Right lung (tissue), 5 donors: ENCODE measurements around the gene CALY. TPM values are rescaled to one million over a fixed set of nuclear protein-coding genes. Genes with fewer than 3 reads are reported as not detected.
"Not testable (repeated sequence)": the region's sequence is repeated elsewhere in the genome, so short reads cannot be mapped to it uniquely, and the experiment has no call there.

Experiments used
- DNase-seq, 2 donors: peaks; one replicate each; pipeline ENCODE4 v3.0.0-alpha.2; 2013
- polyA plus RNA-seq, 5 donors: library from polyadenylated mRNA; unstranded; fragments of 120-200 nt; gene quantifications; one replicate each; pipeline versions ENCODE4 v1.2.1 to v1.2.3, GENCODE V29; 2013; ENCODE audit warnings: inconsistent platforms in 1 of 5, low replicate concordance in 1 of 5; ENCODE audit not compliant: insufficient read length in 5 of 5, insufficient read depth in 1 of 5

Gene CALY
- polyA plus RNA-seq, 5 donors: 0.29 to 0.31 (median 0.31) TPM; not detected in 2

DNA sequence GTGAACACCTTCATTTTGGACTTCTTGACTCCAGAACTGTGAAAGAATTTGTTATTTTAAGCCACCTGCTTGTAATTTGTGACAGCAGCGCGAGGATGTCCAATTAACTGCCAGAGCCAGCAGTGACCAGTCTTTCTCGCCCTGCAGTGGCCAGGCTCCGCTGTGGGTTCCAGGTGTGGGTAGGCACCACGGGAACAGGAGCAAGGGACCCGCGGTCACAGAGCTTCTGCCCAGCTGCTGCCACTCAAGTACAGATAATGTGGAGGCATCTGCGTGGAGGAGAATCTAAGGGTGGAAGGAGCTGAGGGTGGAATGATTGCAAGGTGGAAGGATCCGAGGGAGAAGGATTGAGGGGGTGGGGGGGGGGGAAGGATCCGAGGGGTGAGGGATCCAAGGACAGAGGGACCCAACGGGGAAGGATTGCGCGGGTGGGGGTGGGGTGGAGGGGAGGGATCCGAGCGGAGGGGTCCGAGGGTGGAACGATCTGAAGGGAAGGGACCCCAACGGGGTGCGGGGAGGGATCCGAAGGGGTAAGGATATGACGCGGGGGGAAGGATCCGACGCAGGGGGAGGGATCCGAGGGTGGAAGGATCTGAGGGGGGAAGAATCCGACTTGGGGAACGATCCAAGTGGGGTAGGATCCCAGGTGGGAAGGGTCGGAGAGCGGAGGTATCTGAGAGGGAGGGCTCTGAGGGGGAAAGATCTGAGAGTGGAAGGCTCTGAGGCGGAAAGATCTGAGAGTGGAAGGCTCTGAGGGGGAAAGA is 3.6 kb downstream of the CALY start:
- no peak for DNase-seq

DNA sequence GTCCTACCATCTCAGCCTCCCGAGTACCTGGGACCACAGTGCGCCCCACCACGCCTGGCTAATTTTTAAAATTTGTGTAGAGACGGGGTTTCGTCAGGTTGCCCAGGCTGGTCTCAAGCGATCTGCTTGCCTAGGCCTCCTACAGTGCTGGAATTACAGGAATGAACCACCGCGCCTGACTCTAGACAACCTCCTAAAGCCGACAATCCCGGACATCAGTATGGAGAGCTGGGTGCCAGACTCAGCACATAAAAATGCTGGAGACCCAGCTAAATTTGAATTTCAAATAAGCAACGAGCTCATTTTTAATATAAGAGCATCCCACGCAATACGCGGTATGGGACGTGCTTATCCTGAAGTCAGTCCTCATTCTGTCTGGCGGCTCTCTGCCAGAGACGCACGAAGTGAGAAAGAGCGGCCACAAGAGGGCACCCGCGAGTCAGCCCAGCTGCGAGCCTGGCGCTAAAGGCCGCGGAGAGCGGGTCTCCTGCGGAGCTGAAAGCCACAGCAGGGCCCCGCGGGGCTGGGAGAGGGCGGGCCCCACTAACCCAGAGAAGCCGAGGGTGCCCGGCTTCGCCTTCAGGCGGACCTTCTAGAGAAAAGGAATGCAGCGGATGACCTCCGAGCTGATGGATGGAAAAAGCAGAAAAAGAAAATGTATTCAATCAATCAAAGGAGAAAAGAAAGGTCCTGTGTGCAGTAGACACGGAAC is 7.0 kb downstream of the CALY start:
- peak; percentile 80 to 83 for DNase-seq

DNA sequence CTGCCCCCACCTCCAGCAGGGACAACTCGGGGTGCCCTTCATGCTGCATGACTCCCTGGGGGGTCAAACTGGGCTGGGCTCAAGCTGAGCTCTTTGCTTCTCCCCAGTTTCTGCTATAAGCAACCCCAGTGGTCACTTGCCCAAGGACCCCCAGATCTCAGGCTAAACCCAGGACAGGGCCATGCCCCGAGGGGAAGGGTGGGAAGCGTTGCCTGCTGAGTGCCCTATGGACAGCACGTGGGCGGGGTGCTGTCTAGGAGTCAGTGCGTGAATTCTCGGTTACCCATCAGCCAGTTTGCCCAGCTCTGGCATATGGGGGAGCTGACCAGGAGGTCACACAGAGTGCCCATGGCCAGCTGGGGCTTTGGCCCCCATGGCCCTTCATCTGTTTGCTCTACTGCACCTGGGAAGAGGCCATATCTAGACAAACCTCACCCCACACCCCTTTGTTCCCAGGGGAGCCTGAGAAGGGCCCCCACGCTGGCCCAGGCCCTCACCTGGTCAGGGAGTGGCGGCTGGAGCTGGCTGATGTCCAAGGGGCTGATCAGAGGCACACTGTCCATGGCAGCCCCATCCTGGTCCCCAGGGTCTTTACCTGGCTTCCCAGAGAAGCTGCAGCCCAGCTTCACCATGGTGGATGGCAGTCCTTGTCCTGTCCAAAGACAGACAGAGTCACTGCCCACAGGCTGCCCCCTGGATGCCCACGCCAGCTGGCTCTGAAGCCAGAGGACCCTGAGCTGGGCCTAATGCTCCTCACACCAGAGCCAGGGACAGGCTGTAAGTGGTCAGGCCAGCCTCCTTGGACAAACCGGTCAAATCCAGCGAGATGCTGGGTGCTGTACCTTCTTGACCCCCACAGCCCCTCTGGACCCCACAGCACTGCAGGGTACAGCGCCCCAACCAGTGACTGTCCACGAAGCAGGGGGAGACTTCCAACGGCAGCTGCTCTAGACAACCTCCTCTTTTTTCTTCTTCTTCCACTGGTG is 8.0 kb downstream of the CALY start:
- no peak for DNase-seq

DNA sequence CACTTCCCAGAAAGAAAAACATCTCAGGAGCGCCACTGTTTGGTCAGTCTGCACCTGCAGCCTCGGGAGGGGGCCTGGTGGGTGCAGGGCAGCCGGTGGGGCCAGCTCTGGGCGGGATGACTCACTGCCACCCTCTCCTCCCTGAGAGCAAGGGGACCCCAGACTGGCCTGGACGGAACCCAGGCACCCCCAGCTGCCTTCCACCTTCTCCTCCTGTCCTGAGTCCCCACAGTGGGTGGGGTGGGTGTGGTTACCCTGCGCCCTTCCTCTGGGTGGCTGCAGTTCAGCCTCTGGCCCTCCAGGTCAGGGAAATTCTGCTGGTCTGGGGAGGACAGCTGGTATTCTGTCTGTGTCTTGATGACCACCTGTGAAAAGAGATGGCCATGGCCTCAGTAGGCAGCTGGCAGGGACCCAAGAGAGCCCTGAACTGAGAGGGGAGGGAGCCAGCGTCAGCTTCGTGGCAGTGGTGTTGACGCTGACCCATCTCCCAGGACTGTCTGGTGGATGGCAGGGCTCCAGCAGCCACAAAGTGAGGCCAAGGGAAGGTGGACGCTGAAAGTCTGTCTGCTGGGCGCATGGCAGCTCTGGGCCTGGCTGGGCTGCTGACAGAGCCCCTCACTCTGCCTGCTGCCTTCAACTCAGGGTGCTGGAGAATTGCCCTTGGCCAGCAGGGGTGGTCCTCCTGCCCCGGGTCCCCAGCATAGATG is 8.9 kb downstream of the CALY start:
- DNase-seq: no peak

DNA sequence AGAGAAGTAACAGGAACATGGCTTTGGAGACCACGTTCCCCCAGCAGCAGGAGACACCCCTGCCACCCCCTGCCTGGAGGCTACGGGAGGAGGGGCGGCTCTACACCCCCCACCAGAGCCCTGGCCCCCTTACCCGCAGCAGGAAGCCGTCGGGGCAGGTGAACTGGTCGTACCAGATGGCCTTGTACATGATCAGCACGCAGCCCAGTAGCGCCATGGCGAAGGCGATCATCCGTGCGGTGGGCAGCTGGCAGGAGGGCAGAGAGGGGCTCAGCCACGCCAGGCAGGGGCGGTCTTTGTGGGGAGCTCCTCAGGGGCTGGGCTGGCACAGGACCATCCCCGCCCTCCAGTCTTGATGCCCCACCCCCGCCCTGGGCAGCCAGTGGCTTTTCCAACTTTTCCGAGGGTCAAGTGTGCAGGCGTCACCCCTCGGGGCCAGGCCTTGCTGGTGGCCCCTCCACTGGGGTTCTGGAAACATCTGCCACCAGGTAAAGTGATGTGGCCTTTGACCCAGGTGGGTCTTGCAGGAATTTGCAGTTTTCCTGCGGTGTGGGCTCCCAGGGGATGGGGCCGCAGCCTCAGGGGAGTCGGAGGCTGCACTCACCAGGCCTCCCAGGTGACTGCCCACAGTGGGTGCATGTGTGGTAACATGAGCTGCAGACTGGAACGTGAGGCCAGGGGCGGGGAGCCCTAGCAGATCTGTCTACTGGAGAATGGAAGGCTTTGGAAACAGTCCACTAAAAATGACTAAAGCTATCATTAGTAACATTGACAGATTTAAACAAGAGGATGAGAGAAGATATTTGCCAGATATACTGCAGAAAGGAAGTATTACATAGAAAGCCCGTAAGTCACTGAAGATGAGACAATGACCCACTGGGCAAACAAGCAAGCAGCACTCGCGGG is 9.7 kb downstream of the CALY start:
- DNase-seq: no peak

DNA sequence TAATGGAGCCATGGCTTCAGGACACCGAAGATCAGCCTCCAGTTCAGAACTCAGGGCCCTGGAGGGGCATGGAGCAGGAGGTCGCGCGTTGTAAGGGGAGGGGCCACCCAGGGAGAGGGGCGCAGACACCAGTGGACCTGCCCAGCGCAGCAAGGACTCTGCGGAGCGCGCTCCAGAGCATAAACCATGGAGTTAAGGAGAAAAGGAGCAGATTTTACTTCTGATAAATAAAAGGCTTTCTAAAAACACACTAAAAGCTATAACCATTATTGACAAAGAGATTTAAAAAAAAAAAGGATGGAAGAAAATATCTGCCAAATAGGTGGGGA is 10.5 kb downstream of the CALY start:
- no peak for DNase-seq

GRCh38 chr10:133325440-133326222 is 11.1 kb downstream of the CALY start:
- DNase-seq: no peak

GRCh38 chr10:133324857-133325260 is 11.8 kb downstream of the CALY start:
- DNase-seq: no peak

DNA sequence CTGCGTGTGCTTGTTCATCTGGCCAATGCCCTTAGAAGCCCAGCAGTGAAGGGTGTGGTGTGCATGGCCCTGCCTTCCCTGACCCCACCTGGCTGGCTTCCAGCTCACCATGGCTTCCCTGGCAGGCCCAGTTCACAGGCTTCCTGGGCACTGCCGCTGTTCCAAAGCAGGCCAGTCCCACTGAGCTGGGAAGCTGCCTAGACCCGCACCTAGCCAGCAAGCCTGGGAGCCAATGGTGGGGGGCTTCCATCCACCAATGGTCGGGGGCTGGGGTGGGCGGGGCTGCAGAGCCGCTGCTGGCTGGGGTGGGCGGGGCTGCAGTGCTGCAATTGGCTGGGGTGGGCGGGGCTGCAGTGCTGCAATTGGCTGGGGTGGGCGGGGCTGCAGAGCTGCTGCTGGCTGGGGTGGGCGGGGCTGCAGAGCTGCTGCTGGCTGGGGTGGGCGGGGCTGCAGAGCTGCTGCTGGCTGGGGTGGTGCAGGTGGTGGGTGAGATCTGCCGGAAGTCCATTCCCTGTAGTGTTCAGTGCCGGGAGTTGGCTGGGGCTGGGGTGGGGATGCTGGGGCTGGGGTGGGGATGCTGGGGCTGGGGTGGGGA is 12.4 kb downstream of the CALY start:
- DNase-seq: no peak

- not testable (repeated sequence) for DNase-seq
Observed at GRCh38 chr10:133322064-133322709, 14.5 kb downstream of the CALY start.

DNA sequence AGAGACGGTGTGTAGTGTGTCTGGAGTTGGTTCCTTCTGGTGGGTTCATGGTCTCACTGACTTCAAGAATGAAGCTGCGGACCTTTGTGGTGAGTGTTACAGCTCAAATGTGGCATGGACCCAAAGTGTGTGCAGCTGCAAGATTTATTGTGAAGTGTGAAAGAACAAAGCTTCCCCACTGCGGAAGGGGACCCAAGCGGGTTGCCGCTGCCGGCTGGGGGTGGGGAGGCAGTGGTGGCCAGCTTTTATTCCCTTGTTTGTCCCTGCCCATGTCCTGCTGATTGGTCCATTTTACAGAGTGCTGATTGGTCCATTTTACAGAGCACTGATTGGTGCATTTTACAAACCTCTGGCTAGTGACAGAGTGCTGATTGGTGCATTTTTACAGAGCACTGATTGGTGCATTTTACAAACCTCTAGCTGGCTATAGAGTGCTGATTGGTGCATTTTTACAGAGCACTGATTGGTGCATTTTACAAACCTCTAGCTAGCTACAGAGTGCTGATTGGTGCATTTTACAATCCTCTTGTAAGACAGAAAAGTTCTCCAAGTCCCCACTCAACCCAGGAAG is 15.8 kb downstream of the CALY start:
- DNase-seq: not testable (repeated sequence)

GRCh38 chr10:133318494-133319127 is 18.1 kb downstream of the CALY start:
- no peak for DNase-seq

DNA sequence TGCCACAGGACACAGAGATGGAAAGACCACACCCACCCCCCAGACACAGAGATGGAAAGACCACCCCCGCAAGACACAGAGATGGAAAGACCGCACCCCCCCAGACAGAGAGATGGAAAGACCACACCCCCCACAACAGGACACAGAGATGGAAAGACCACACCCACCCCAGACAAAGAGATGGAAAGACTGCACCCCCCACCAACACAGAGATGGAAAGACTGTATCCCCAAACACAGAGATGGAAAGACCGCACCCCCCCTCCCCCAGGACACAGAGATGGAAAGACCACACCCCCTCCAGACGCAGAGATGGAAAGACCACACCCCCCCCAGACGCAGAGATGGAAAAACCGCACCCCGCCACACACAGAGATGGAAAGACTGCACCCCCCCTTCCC is 20.0 kb downstream of the CALY start:
- no peak for DNase-seq

- DNase-seq: no peak
Observed at GRCh38 chr10:133316266-133316665, 20.4 kb downstream of the CALY start.

DNA sequence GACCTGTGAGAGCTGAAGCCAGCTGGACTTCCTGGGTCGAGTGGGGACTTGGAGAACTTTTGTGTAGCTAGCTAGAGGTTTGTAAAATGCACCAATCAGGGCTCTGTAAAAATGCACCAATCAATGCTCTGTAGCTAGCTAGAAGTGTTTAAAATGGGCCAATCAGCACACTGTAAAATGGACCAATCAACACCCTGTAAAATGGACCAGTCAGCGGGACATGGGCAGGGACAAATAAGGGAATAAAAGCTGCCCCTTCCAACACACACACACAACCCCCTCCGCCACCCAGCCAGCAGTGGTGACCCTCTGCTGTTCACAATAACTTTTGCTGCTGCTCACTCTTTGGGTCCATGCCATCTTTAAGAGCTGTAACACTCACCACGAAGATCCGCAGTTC is 20.8 kb downstream of the CALY start:
- no peak for DNase-seq

- no peak for DNase-seq
Observed at GRCh38 chr10:133314911-133315310, 21.8 kb downstream of the CALY start.

DNA sequence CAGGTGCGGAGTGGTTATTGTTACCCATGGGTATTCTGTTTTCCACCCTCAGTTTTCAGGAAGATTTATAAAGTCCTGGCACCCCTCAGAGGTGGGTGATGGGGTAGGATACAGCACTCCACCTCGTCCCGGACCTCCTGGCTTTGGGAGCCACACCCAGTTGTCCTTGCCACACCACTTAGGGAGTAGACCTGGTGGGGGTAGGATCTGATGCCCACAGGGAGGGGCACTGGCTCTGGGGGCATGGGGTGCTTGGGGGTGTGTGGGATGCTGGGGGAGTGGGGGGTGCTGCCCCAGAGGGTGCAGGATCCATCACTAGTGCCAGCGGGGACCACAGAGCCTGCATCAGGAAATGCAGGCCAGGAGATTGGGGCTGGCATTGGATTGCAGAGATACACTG is 23.5 kb downstream of the CALY start:
- no peak for DNase-seq

DNA sequence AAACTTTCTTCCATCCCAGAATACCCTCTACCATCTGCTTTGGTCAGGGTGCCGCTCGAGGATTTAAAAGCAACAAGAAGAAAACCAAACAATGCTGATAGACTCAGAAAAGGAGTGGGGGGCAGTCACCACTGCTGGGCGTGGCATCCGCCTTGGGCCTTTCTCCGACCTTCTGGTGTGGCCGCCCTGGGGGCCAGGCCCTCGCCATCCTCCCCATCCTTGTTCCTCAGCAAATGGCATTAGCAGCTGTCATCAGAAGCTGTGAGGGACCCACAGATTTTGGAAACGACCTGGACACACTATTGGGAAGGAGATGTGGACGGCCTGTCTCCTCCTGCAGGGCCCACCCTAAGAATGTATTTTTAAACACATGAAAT is 23.9 kb downstream of the CALY start:
- no peak for DNase-seq
